ENCODE measurements around the gene ARHGEF35. TPM values are rescaled to one million over a fixed set of nuclear protein-coding genes. Genes with fewer than 3 reads are reported as not detected.
"Not testable (repeated sequence)": the region's sequence is repeated elsewhere in the genome, so short reads cannot be mapped to it uniquely, and the experiment has no call there.

Gene ARHGEF35
- 1.1 and 1.8 TPM in 2 replicates for total RNA-seq
- long read RNA-seq, partial matches to known transcripts: 0 of 3 reads
- long read RNA-seq, other reads (novel, unspliced or antisense): 0 of 3 reads

GRCh38 chr7:144195212-144195872, at the start of gene ARHGEF35:
TSS of gene ARHGEF35 (minus strand) at chr7:144195833. CDS start at chr7:144188383, 7,450 bp downstream.
- H3K27ac Mint-ChIP-seq (ENCODE audit: unreplicated experiment); H3K4me1 Mint-ChIP-seq (ENCODE audit: unreplicated experiment); DNase-seq (ENCODE audit: extremely low spot score, unreplicated experiment): not testable (repeated sequence)

DNA sequence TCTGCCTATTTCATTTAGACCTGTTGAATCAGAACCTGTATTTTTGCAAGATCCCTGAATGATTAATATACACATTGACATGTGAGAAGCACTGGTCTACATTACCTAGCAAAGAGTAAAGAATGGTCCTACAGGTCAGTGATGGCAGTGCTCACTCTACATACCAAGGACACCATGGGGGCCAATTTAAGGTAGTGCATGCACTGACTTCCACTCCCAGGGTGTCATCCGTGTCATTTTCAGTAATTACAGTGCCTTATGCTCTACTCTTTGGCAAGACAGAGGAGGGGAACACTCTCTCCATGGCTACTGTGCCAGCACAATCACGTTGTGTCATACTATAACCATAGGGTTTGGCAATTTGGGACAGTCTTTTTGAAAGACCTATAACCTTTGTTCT, 49.7 kb upstream of the ARHGEF35 start:
- DNase-seq (ENCODE audit: extremely low spot score, unreplicated experiment); H3K9me3 Mint-ChIP-seq (ENCODE audit: unreplicated experiment); H3K4me3 Mint-ChIP-seq (ENCODE audit: unreplicated experiment); H3K27ac Mint-ChIP-seq (ENCODE audit: unreplicated experiment); H3K4me1 Mint-ChIP-seq (ENCODE audit: unreplicated experiment); H3K36me3 Mint-ChIP-seq (ENCODE audit: unreplicated experiment); H3K27me3 Mint-ChIP-seq (ENCODE audit: unreplicated experiment): not testable (repeated sequence)

More at GRCh38 chr7:144195212-144195872, at the start of gene ARHGEF35:
- H3K9me3 Mint-ChIP-seq (ENCODE audit: unreplicated experiment); H3K36me3 Mint-ChIP-seq (ENCODE audit: unreplicated experiment); H3K4me3 Mint-ChIP-seq (ENCODE audit: unreplicated experiment); H3K27me3 Mint-ChIP-seq (ENCODE audit: unreplicated experiment): not testable (repeated sequence)

DNA sequence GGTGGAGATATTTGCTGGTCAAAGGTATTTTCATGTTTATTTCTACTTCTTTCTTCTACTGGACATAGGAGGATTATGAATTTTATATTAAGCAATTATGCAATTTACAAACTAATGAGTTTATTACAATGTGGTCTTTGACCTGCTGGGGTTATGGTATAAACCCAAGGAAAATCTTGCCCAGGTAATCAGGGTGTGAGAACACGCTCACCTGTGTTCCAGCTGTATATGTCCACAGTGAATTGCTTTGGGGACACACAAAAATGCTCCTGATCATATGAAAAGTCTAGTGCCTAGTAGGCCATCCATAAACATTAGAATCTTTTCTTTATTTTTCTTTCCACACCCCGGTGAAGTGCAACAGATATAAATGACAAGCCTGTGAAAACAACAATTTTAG, 43.7 kb upstream of the ARHGEF35 start, which contains the start of gene OR2A42:
TSS of gene OR2A42 (minus strand) at position 241 of the 400 bp plus-strand sequence. CDS start 6,762 bp downstream, outside the sequence.
- H3K9me3 Mint-ChIP-seq (ENCODE audit: unreplicated experiment); H3K4me3 Mint-ChIP-seq (ENCODE audit: unreplicated experiment); H3K27ac Mint-ChIP-seq (ENCODE audit: unreplicated experiment); H3K36me3 Mint-ChIP-seq (ENCODE audit: unreplicated experiment); H3K4me1 Mint-ChIP-seq (ENCODE audit: unreplicated experiment); DNase-seq (ENCODE audit: extremely low spot score, unreplicated experiment); H3K27me3 Mint-ChIP-seq (ENCODE audit: unreplicated experiment): not testable (repeated sequence)

- not testable (repeated sequence) for DNase-seq (ENCODE audit: extremely low spot score, unreplicated experiment); H3K27me3 Mint-ChIP-seq (ENCODE audit: unreplicated experiment); H3K36me3 Mint-ChIP-seq (ENCODE audit: unreplicated experiment); H3K27ac Mint-ChIP-seq (ENCODE audit: unreplicated experiment); H3K9me3 Mint-ChIP-seq (ENCODE audit: unreplicated experiment); H3K4me3 Mint-ChIP-seq (ENCODE audit: unreplicated experiment); H3K4me1 Mint-ChIP-seq (ENCODE audit: unreplicated experiment)
Measured at GRCh38 chr7:144238530-144239082, 43.0 kb upstream of the ARHGEF35 start.

GRCh38 chr7:144233039-144233438, 37.4 kb upstream of the ARHGEF35 start:
- H3K36me3 Mint-ChIP-seq (ENCODE audit: unreplicated experiment); H3K4me1 Mint-ChIP-seq (ENCODE audit: unreplicated experiment); H3K9me3 Mint-ChIP-seq (ENCODE audit: unreplicated experiment): not testable (repeated sequence)

DNA sequence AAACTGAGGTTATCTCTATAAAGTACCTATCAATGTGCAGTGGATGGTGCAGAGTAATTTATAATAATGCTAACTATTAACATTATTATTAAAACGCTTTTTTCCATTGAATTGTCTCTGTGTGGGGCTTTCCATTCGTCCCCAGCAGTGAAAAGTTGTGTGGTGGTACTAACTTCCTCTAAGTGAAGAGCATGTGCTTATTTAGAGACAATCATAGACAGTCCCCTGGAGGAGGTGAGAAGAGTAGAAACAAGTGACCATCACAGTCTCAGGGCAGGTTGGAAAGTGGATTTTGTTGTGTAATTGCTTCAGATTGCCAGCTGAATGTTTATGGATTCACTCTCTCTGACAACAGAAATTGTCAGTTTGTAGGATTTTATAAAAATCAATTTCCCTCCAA, 35.4 kb upstream of the ARHGEF35 start:
- H3K9me3 Mint-ChIP-seq (ENCODE audit: unreplicated experiment); H3K36me3 Mint-ChIP-seq (ENCODE audit: unreplicated experiment); H3K4me1 Mint-ChIP-seq (ENCODE audit: unreplicated experiment); H3K27ac Mint-ChIP-seq (ENCODE audit: unreplicated experiment); DNase-seq (ENCODE audit: extremely low spot score, unreplicated experiment); H3K4me3 Mint-ChIP-seq (ENCODE audit: unreplicated experiment); H3K27me3 Mint-ChIP-seq (ENCODE audit: unreplicated experiment): not testable (repeated sequence)

More at GRCh38 chr7:144233039-144233438, 37.4 kb upstream of the ARHGEF35 start:
- H3K27me3 Mint-ChIP-seq (ENCODE audit: unreplicated experiment); H3K27ac Mint-ChIP-seq (ENCODE audit: unreplicated experiment); H3K4me3 Mint-ChIP-seq (ENCODE audit: unreplicated experiment); DNase-seq (ENCODE audit: extremely low spot score, unreplicated experiment): not testable (repeated sequence)

GRCh38 chr7:144228810-144229209, 33.2 kb upstream of the ARHGEF35 start:
- H3K4me1 Mint-ChIP-seq (ENCODE audit: unreplicated experiment); H3K27ac Mint-ChIP-seq (ENCODE audit: unreplicated experiment); H3K27me3 Mint-ChIP-seq (ENCODE audit: unreplicated experiment); H3K36me3 Mint-ChIP-seq (ENCODE audit: unreplicated experiment); H3K9me3 Mint-ChIP-seq (ENCODE audit: unreplicated experiment); H3K4me3 Mint-ChIP-seq (ENCODE audit: unreplicated experiment): not testable (repeated sequence)
- DNase-seq (ENCODE audit: extremely low spot score, unreplicated experiment): peak; percentile 59

DNA sequence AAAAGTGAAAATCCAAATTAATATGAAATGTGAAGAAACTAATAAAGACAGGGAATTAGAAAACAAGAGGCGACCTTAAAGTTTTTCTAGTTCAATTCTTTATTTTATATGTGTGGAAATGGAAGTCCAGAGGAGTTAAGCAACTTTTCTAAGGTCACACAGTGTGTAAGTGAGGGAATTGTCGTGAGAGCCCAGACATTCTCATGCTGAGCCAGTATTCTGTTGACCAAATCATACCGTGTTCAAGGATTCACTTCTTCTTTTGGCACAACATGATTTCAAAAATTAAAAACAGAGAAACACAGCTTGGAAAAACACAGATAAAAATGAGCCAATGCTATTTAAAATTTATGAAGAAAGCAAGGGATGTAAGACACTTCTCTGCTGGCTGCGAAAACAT, 31.2 kb upstream of the ARHGEF35 start:
- not testable (repeated sequence) for H3K4me1 Mint-ChIP-seq (ENCODE audit: unreplicated experiment); H3K9me3 Mint-ChIP-seq (ENCODE audit: unreplicated experiment); H3K36me3 Mint-ChIP-seq (ENCODE audit: unreplicated experiment); DNase-seq (ENCODE audit: extremely low spot score, unreplicated experiment); H3K4me3 Mint-ChIP-seq (ENCODE audit: unreplicated experiment); H3K27ac Mint-ChIP-seq (ENCODE audit: unreplicated experiment); H3K27me3 Mint-ChIP-seq (ENCODE audit: unreplicated experiment)

DNA sequence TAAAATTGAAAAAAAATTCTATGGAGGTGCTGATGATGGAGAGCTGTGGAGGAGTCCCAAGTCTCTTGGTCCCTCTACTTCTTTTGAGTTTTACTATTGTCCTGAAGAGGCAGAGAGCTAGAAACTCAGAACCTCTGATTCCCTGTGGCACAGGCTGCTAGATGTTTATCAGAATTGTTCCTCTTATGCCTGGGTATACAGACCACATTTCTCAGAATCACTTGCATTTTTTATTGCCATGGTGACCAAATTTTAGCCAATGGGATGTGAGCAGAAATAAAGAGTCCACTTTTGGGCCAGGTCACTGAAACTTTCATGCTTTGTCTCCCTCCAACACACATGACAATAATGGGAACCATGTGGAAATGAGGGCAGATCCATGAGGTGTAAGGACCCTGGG, 28.0 kb upstream of the ARHGEF35 start:
- not testable (repeated sequence) for DNase-seq (ENCODE audit: extremely low spot score, unreplicated experiment); H3K4me3 Mint-ChIP-seq (ENCODE audit: unreplicated experiment); H3K4me1 Mint-ChIP-seq (ENCODE audit: unreplicated experiment); H3K27ac Mint-ChIP-seq (ENCODE audit: unreplicated experiment); H3K9me3 Mint-ChIP-seq (ENCODE audit: unreplicated experiment); H3K36me3 Mint-ChIP-seq (ENCODE audit: unreplicated experiment); H3K27me3 Mint-ChIP-seq (ENCODE audit: unreplicated experiment)

DNA sequence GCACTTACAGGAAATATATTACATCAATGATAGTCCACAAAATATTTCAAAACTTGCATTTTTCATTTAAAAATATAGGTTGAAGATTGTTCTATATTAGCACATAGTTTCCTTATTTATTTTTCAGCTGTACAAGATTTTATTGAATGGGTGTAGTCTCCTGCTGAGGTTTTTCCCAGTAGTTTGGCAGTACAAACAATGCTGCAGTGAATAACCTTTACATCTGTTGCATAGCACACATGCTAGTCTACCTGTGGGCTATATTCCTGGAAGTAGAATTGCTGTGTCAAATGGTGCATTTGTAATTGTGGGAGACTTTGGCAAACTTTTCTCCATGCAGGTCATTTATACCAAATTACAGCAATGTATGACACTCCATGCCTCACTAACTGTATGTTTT, 24.9 kb upstream of the ARHGEF35 start:
- H3K4me3 Mint-ChIP-seq (ENCODE audit: unreplicated experiment): not testable (repeated sequence)

DNA sequence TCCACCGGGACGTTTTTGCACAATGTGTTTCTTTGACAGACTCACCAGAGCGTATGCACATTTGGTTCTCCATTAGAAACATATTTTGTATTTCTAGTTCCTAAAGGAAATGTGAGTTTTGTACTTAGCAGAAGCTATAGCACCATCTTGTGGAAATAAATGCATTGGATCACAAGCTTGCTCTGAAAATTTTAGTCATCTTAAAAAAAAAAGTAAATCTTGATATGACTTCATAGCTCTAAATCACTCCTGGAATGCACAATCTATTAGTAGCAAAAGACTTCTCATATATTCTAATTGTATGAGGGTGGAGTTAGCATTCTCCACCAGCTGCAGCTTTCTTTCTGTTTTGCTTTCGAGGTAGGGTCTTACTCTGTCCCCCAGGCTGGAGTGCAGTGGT, 23.5 kb upstream of the ARHGEF35 start:
- H3K4me3 Mint-ChIP-seq (ENCODE audit: unreplicated experiment); H3K27ac Mint-ChIP-seq (ENCODE audit: unreplicated experiment); H3K27me3 Mint-ChIP-seq (ENCODE audit: unreplicated experiment); H3K9me3 Mint-ChIP-seq (ENCODE audit: unreplicated experiment); H3K4me1 Mint-ChIP-seq (ENCODE audit: unreplicated experiment); DNase-seq (ENCODE audit: extremely low spot score, unreplicated experiment); H3K36me3 Mint-ChIP-seq (ENCODE audit: unreplicated experiment): not testable (repeated sequence)

More for the DNA sequence above, 24.9 kb upstream of the ARHGEF35 start:
- H3K4me1 Mint-ChIP-seq (ENCODE audit: unreplicated experiment); H3K36me3 Mint-ChIP-seq (ENCODE audit: unreplicated experiment); H3K27ac Mint-ChIP-seq (ENCODE audit: unreplicated experiment); DNase-seq (ENCODE audit: extremely low spot score, unreplicated experiment); H3K27me3 Mint-ChIP-seq (ENCODE audit: unreplicated experiment); H3K9me3 Mint-ChIP-seq (ENCODE audit: unreplicated experiment): not testable (repeated sequence)

DNA sequence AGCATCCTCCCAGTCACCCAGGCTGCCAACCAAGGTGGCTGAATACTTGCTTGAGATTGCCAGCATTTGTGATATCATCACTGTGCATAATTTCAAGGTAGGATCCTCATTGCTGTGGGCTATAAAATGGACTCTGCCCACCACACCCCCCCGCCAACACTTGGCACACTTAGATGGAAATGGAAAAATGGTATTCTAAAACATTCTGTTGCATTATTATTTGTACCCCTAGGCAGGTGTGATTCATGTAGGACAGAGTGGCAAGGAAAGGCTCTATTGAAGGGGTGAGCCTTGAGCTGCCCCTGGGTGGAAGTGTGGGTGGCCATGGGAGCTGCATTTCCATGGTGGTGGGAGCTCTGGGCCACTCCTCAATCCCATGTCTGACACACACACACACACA, 22.9 kb upstream of the ARHGEF35 start:
- DNase-seq (ENCODE audit: extremely low spot score, unreplicated experiment); H3K9me3 Mint-ChIP-seq (ENCODE audit: unreplicated experiment); H3K36me3 Mint-ChIP-seq (ENCODE audit: unreplicated experiment); H3K27ac Mint-ChIP-seq (ENCODE audit: unreplicated experiment); H3K4me3 Mint-ChIP-seq (ENCODE audit: unreplicated experiment); H3K27me3 Mint-ChIP-seq (ENCODE audit: unreplicated experiment); H3K4me1 Mint-ChIP-seq (ENCODE audit: unreplicated experiment): not testable (repeated sequence)

All from osteocyte (in vitro differentiated cells).